NOMO-1 treated with DMSO at 0.1 percent for 48 hours (cell line): ENCODE results near the gene GAB2.

Experiments used
- DNase-seq: peaks from one replicate; lab custom pipeline; 2025; ENCODE audit not compliant: unreplicated experiment; lab: John Stamatoyannopoulos, UW

GAB2 gene

DNA sequence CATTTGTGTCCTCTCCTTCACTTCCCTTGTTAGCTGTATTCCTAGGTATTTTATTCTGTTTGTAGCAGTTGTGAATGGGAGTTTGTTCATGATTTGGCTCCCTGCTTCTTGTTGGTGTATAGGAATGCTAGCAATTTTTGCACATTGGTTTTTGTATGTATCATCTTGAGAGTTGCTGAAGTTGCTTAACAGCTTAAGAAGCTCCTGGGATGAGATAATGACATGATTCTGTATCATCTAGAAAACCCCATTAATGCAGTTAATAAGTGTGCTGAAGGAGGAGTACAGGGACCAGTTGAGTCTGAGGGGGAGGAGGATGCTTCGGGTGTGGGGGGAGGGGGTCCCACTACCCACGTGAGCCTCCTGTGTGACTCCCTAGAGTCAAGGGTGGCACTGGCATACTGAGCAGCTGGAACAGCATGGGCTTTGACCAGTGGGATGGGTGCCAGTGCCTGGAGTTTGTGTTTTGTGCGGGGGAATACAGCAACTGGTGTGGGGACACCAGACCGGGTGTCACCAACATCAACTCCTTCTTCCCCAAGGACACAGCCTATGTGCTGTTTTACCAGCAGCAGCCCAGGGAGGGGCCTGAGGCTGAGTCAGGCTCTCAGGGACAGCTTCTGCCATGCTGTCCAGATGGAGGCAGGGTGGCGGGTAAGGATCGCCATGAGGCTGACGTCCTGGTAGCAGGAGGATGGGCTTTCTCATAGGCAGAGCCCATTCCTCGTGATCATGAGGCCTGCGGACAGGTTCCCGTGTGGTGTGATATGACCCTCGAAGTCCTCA lies 204.8 kb downstream of the GAB2 start:
- no peak for DNase-seq

- DNase-seq = no peak
These were observed 206.1 kb downstream of the GAB2 start for GRCh38 chr11:78211565-78211964.

- no peak for DNase-seq
These were observed 207.5 kb downstream of the GAB2 start for GRCh38 chr11:78210000-78210608.

DNA sequence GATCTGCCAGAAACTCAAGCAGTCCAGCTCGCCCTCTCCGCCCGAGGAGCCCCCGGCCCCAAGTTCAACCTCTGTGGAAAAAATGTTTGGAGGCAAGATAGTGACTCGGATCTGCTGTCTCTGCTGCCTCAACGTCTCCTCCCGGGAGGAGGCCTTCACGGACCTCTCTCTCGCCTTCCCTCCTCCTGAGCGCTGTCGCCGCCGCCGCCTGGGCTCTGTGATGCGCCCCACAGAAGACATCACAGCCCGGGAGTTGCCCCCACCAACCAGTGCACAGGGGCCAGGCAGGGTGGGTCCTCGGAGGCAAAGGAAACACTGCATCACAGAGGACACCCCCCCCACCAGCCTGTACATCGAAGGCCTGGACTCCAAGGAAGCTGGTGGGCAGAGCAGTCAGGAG lies 208.1 kb downstream of the GAB2 start:
- no peak for DNase-seq

DNA sequence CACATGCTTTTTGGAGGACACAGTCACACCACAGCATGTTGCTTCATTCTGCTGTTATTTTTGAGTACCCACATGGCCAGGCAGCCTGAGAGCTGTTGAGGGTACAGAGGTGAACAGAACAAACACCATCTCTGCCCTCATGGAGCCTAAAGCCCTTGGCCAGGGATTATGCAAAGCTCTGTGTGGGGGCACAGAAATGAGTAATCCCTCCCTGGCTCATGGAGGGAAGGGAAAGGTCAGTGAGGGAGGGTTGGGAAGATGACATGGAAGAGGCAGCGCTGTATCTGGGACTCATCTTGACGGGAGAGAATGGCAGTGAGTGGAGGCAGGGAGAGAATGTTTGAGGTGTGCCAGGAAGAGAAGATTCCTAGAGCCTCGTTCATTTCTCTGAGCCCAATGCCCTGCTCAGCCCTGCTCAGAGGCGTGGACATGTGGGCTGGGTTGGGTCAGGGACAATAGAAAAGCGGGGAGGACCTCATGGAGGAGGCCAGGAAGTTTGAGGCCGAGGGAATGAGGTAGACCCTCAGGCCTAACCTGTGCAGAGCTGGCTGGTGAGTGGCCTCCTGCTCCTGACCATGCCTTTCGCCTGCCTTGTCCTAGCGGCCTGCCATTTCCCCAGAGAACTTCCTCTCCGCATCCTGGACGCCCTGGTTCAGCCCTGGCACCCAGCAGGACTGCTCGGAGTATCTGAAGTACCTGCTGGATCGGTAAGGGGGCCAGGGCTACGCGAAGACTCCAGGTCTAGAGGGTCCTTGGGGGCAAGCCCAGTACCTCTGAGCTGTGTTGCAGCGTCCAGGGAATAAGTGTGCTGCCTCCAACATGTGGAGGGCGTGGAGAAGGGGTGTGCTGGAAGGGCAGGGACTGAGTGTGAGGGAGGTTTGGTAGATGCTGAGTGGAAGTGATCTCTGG lies 209.1 kb downstream of the GAB2 start:
- no peak for DNase-seq

GRCh38 chr11:78207532-78208256 lies 209.9 kb downstream of the GAB2 start:
- DNase-seq = no peak

- DNase-seq = no peak
These were observed 211.9 kb downstream of the GAB2 start for GRCh38 chr11:78205691-78206090.

- no peak for DNase-seq
These were observed 212.4 kb downstream of the GAB2 start for GRCh38 chr11:78205256-78205655.

GRCh38 chr11:78203184-78203583 lies 214.4 kb downstream of the GAB2 start:
- DNase-seq = no peak

- DNase-seq = no peak
These were observed 214.9 kb downstream of the GAB2 start for GRCh38 chr11:78202733-78203167.

- DNase-seq = no peak
These were observed 216.4 kb downstream of the GAB2 start for GRCh38 chr11:78201096-78201818.

DNA sequence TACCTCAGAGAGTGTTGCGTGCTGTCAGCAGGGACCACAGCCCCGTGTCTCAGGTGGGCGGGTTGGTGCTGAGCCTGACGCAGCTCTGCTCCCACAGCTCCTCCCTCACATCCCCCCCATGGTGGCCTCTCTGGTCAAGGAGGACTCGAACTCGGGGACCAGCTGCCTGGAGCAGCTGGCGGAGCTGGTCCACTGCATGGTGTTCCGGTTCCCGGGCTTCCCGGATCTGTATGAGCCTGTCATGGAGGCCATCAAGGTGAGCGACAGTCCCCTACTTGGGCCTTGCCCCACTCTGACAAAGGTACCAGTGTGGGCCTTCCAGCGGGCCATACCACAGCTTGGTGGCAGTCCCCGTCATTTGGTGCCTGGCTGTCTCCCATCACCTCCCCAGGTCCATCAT lies 217.1 kb downstream of the GAB2 start:
- DNase-seq = no peak

- DNase-seq = no peak
These were observed 217.6 kb downstream of the GAB2 start for GRCh38 chr11:78200061-78200460.

DNA sequence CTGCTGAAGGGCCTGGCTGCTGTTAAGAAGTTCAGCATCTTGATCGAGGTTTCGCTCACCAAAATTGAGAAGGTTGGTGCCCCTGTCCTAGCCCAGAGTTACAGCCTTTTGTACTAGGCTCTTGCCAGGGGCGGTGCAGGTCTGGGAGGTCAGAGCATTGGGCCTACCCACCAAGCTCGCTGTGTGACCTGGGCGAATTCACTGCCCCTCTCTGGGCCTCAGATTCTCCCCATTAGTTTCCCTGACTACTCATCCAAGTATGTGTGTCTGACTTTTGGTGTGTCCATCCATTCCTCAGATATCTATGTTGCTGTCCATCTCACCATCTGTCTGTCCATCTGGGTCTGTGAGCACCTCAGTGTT lies 218.0 kb downstream of the GAB2 start:
- no peak for DNase-seq

DNA sequence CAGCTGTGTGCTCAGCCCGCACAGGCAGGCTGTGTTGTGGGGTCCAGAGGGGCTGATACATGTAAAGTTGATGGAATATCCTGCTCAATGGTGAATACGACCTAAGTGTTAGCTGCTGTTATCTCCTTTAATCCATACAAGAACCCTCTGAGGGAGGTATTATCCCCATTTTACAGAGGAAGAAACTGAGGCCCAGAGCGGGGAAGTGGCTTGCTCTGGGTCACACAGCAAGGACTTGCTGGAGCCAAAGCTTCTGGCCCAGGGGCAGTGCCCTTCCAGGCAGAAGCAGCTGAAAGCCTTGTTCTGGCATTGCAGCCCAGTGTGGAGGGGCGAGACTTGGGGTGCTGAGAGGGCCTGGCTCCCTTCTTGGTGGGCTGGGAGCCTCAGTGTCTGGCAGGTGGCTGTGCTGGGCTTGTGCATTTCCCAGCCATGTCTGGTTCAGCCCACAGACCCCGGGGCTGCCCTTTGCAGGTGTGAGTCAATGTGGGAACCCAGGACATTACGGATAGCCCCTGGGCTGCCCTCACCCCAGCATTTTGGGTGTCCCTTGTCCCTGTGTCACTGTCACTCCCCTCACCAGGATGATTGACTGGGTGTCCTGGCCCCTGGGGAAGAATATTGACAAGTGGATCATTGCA lies 218.5 kb downstream of the GAB2 start:
- DNase-seq = no peak

DNA sequence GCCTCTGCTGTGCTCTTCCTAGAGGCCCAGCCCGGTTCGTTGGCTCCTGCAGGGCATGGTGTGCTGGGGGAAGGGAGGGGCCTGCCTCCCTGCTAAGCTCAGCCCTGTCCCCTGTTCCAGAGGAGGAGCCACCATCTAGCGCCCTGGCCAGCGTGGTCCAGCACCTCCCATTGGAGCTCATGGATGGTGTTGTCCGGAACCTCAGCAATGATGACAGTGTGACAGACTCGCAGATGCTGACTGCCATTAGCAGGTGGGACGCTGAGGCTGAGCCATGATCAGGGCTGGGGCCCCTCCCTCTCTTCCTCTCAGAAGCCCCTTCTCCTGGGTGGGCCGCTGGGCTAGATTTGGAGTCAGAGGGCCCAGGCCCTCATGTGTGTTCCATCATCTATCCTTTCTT lies 219.8 kb downstream of the GAB2 start:
- DNase-seq = no peak

DNA sequence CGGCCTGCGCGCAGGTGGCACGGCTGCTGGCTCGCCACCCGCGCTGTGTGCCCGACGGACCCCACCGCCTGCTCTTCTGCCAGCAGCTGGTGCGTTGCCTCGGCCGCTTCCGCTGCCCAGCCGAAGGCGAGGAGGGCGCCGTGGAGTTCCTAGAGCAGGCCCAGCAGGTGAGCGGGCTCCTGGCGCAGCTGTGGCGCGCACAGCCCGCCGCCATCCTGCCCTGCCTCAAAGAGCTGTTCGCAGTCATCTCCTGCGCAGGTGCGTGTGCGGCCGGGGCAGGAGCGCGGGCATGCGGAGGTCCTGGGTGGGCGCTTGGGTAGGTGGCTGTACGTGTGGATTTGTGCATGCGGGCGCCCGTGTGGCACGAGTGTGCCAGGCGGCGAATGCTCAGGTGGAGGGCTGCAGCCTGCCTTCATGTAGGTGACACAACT lies 220.9 kb downstream of the GAB2 start:
- no peak for DNase-seq

- DNase-seq = no peak
These were observed 221.6 kb downstream of the GAB2 start for GRCh38 chr11:78195917-78196560.

- no peak for DNase-seq
These were observed 223.1 kb downstream of the GAB2 start for GRCh38 chr11:78194490-78194889.
